Measurements from ENCODE around the gene NFIA. TPM values are rescaled to one million over a fixed set of nuclear protein-coding genes. Genes with fewer than 3 reads are reported as not detected.

Gene NFIA
- total and polyA plus RNA-seq, 10 of the 15 experiments (the other 5 are each of a cell fraction or from before 2014, with no cell fraction given), result 0.10 to 0.16 TPM; not detected in 8

DNA sequence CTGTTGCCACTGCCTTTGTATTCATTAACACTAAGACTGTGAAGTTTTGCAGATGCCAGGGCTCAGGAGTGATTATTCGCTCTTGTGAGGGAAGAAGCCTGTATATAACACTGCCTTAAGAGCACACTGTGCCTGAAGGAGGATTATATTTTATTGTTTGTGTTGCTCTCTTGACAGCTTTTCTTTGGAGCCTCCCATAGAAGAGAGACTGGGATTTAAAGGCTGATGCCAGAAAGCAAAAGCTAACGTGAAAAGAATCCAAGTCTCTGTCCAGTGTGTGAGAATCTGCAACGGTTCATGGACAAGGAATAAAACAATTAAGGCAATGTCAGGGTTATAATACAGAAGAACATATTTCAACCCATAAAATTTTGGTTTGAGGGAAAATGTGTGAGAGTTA is 316.8 kb downstream of the NFIA start:
- WGBS (ENCODE audit: insufficient coverage, insufficient replicate concordance, low lambda C conversion rate, missing lambda C conversion rate), result 2% methylated on average over 3 of the region's 3 CpGs
- Histone ChIP-seq H3K27ac (ENCODE audit: control insufficient read depth, insufficient read depth) (no peak overlapping the region), H3K79me2 (ENCODE audit: control insufficient read depth, insufficient read depth, low read length) (no peaks in the 10 kb centered on the region), H2AFZ (ENCODE audit: control insufficient read depth, low read depth, low read length) (no peak overlapping the region), H3K9ac (ENCODE audit: control insufficient read depth, insufficient read depth, low read length) (no peak overlapping the region), H3K4me1 (ENCODE audit: control insufficient read depth, insufficient read depth, low read length) (no peaks in the 10 kb centered on the region), H3K9me3 (replicated peaks; ENCODE audit: control insufficient read depth, insufficient read depth, low read length) (no peaks in the 10 kb centered on the region), H3K27me3 (replicated peaks in 1 of 2; ENCODE audit: control insufficient read depth in 2 of 2, insufficient read depth in 2 of 2, low read length in 1 of 2) (no peaks in the 10 kb centered on the region; a peak in 1 of 4 replicates), H3K4me3 (no peak overlapping the region), H3K4me2 (ENCODE audit: control insufficient read depth, insufficient read depth) (no peak overlapping the region), H4K20me1 (ENCODE audit: control insufficient read depth, insufficient read depth) (no peaks in the 10 kb centered on the region), H3K36me3 (ENCODE audit: control insufficient read depth in 2 of 2, insufficient read depth in 2 of 2, low read length in 1 of 2) (no peaks in the 10 kb centered on the region)
- ChIA-PET CTCF (interaction anchor here (0.8 kb wide), 1 partner anchor 18 kb away, joined by 3 read pairs; no protein-coding TSS in a partner anchor), SMC1A (ENCODE audit: uncharacterized antibody, unreplicated experiment) (no interaction called here), RAD21 (ENCODE audit: unreplicated experiment) (interaction anchor here (0.6 kb wide), 1 partner anchor 935 kb away, joined by 3 read pairs; no protein-coding TSS in a partner anchor), POLR2A (no interaction called here)
- in situ Hi-C loops (cut with MboI), result no loop called here
- no TSS peak for BruUV-seq (replicated peaks)
- FAIRE-seq, result no peak
- TF ChIP-seq CHD4 (IDR thresholded peaks at IDR 0.05) (no peak), TAF1 (IDR thresholded peaks at IDR 0.05; ENCODE audit: borderline replicate concordance, low read depth, low read length) (no peak), GABPA (IDR thresholded peaks at IDR 0.05; ENCODE audit: low read depth) (no peak), RUNX3 (IDR thresholded peaks at IDR 0.05; ENCODE audit: low read length) (no peak), MYB (IDR thresholded peaks at IDR 0.05; ENCODE audit: borderline replicate concordance, low read depth, low read length) (no peak), TARDBP (IDR thresholded peaks at IDR 0.05; ENCODE audit: borderline replicate concordance) (no peak), BHLHE40 (IDR thresholded peaks at IDR 0.05; ENCODE audit: borderline replicate concordance in 1 of 2, low read depth in 2 of 2, low read length in 1 of 2) (no peak), WRNIP1 (IDR thresholded peaks at IDR 0.05; ENCODE audit: borderline replicate concordance, low read depth, low read length) (no peak), RCOR1 (conservative IDR thresholded peaks at IDR 0.05; ENCODE audit: low read depth, low read length) (no peak), BRCA1 (IDR thresholded peaks at IDR 0.05; ENCODE audit: low read depth, low read length) (no peak), MYC (IDR thresholded peaks at IDR 0.05; ENCODE audit: insufficient read depth, insufficient read length, insufficient replicate concordance, low read length, severe bottlenecking) (no peak)
- TF ChIP-seq, protein P1, sequence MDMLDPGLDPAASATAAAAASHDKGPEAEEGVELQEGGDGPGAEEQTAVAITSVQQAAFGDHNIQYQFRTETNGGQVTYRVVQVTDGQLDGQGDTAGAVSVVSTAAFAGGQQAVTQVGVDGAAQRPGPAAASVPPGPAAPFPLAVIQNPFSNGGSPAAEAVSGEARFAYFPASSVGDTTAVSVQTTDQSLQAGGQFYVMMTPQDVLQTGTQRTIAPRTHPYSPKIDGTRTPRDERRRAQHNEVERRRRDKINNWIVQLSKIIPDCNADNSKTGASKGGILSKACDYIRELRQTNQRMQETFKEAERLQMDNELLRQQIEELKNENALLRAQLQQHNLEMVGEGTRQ (IDR thresholded peaks at IDR 0.05; ENCODE audit: borderline replicate concordance, low read depth, low read length), result no peak
- TF ChIP-seq, protein P2, sequence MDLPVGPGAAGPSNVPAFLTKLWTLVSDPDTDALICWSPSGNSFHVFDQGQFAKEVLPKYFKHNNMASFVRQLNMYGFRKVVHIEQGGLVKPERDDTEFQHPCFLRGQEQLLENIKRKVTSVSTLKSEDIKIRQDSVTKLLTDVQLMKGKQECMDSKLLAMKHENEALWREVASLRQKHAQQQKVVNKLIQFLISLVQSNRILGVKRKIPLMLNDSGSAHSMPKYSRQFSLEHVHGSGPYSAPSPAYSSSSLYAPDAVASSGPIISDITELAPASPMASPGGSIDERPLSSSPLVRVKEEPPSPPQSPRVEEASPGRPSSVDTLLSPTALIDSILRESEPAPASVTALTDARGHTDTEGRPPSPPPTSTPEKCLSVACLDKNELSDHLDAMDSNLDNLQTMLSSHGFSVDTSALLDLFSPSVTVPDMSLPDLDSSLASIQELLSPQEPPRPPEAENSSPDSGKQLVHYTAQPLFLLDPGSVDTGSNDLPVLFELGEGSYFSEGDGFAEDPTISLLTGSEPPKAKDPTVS (IDR thresholded peaks at IDR 0.05; ENCODE audit: low read depth, low read length), result no peak
- TF ChIP-seq, protein P3, sequence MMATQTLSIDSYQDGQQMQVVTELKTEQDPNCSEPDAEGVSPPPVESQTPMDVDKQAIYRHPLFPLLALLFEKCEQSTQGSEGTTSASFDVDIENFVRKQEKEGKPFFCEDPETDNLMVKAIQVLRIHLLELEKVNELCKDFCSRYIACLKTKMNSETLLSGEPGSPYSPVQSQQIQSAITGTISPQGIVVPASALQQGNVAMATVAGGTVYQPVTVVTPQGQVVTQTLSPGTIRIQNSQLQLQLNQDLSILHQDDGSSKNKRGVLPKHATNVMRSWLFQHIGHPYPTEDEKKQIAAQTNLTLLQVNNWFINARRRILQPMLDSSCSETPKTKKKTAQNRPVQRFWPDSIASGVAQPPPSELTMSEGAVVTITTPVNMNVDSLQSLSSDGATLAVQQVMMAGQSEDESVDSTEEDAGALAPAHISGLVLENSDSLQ (IDR thresholded peaks at IDR 0.05), result no peak
- TF ChIP-seq, protein P4, sequence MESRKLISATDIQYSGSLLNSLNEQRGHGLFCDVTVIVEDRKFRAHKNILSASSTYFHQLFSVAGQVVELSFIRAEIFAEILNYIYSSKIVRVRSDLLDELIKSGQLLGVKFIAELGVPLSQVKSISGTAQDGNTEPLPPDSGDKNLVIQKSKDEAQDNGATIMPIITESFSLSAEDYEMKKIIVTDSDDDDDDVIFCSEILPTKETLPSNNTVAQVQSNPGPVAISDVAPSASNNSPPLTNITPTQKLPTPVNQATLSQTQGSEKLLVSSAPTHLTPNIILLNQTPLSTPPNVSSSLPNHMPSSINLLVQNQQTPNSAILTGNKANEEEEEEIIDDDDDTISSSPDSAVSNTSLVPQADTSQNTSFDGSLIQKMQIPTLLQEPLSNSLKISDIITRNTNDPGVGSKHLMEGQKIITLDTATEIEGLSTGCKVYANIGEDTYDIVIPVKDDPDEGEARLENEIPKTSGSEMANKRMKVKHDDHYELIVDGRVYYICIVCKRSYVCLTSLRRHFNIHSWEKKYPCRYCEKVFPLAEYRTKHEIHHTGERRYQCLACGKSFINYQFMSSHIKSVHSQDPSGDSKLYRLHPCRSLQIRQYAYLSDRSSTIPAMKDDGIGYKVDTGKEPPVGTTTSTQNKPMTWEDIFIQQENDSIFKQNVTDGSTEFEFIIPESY (IDR thresholded peaks at IDR 0.05), result no peak
- TF ChIP-seq, protein P5, sequence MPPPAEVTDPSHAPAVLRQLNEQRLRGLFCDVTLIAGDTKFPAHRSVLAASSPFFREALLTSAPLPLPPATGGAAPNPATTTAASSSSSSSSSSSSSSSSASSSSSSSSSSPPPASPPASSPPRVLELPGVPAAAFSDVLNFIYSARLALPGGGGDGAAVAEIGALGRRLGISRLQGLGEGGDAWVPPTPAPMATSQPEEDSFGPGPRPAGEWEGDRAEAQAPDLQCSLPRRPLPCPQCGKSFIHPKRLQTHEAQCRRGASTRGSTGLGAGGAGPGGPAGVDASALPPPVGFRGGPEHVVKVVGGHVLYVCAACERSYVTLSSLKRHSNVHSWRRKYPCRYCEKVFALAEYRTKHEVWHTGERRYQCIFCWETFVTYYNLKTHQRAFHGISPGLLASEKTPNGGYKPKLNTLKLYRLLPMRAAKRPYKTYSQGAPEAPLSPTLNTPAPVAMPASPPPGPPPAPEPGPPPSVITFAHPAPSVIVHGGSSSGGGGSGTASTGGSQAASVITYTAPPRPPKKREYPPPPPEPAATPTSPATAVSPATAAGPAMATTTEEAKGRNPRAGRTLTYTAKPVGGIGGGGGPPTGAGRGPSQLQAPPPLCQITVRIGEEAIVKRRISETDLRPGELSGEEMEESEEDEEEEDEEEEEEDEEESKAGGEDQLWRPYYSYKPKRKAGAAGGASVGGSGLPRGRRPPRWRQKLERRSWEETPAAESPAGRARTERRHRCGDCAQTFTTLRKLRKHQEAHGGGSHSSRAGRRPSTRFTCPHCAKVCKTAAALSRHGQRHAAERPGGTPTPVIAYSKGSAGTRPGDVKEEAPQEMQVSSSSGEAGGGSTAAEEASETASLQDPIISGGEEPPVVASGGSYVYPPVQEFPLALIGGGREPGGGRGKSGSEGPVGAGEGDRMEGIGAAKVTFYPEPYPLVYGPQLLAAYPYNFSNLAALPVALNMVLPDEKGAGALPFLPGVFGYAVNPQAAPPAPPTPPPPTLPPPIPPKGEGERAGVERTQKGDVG (CRISPR knock-in tag; IDR thresholded peaks at IDR 0.05), result no peak
- DNase-seq (ENCODE audit: low read depth, low spot score), result no peak
- intact Hi-C loops (cut with micrococcal nuclease; ENCODE audit: unreplicated experiment), result no loop called here
- ATAC-seq, result no peak

Measured in GM12878 (cell line).